ENCODE measurements around the gene DIP2C. TPM values are rescaled to one million over a fixed set of nuclear protein-coding genes. Genes with fewer than 3 reads are reported as not detected.

DIP2C gene
- polyA plus RNA-seq, 1 of the 3 experiments (the other 2 are of a cell fraction), result 8.7 TPM

DNA sequence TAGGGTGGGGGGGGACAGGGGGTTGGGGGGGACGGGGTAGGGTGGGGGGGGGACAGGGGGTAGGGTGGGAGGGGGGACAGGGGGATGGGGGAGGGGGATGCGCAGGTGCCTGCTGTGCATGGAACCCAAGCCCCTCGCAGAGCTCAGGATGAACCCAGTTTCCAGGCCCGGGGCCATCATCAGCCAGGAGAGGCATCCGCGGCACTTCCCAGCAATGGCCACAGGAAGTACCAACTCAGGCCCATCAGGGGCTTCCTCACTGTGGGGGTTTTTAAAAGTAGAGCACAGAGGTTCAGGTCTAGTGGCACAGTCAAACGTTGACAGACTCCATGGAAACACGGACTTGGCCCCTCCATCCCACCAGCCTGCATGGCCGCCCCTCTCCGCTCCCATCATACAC, 172.7 kb downstream of the DIP2C start:
- Histone ChIP-seq H3K27me3 (ENCODE audit: insufficient read depth) (no peaks in the 10 kb centered on the region), H3K4me3 (ENCODE audit: low read depth in 2 of 2, low read length in 1 of 2) (no peak overlapping the region), H3K9ac (no peak overlapping the region), H2AFZ (ENCODE audit: low read depth) (no peak overlapping the region), H3K4me2 (no peak overlapping the region), H3K79me2 (ENCODE audit: insufficient read depth) (peaks cover 20% of the 10 kb centered on the region; the same call in 1 of the 2 replicates), H3K36me3 (replicated peaks in 1 of 2; ENCODE audit: control insufficient read depth in 1 of 2, insufficient read depth in 2 of 2, low read length in 1 of 2) (no peaks in the 10 kb centered on the region), H3K9me2 (no peaks in the 10 kb centered on the region), H3F3A (replicated peaks; ENCODE audit: insufficient read depth) (peaks cover 11% of the 10 kb centered on the region), H3K9me3 (no peaks in the 10 kb centered on the region), H3K27ac (ENCODE audit: low read depth in 2 of 2, low read length in 1 of 2) (no peak overlapping the region), H3K4me1 (ENCODE audit: control insufficient read depth in 1 of 2, insufficient read depth in 2 of 2, low read depth in 1 of 2, low read length in 1 of 2) (peaks cover 0 to 23% of the 10 kb centered on the region in 2 experiments; a peak in 2 of 4 replicates), H4K20me1 (ENCODE audit: insufficient read depth) (peaks cover 54% of the 10 kb centered on the region)
- CTCF ChIA-PET, result interaction anchor here (0.8 to 0.9 kb wide), 2 partner anchors 167 to 269 kb away, joined by 3 read pairs; no protein-coding TSS in a partner anchor
- POLR2A ChIA-PET, result no interaction called here
- 76% methylated on average over 7 of the region's 10 CpGs for WGBS (ENCODE audit: low lambda C conversion rate)
- TF ChIP-seq CHD2 (IDR thresholded peaks at IDR 0.05; ENCODE audit: low read length, partially characterized antibody), result no peak
- TF ChIP-seq, protein P1, sequence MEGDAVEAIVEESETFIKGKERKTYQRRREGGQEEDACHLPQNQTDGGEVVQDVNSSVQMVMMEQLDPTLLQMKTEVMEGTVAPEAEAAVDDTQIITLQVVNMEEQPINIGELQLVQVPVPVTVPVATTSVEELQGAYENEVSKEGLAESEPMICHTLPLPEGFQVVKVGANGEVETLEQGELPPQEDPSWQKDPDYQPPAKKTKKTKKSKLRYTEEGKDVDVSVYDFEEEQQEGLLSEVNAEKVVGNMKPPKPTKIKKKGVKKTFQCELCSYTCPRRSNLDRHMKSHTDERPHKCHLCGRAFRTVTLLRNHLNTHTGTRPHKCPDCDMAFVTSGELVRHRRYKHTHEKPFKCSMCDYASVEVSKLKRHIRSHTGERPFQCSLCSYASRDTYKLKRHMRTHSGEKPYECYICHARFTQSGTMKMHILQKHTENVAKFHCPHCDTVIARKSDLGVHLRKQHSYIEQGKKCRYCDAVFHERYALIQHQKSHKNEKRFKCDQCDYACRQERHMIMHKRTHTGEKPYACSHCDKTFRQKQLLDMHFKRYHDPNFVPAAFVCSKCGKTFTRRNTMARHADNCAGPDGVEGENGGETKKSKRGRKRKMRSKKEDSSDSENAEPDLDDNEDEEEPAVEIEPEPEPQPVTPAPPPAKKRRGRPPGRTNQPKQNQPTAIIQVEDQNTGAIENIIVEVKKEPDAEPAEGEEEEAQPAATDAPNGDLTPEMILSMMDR (IDR thresholded peaks at IDR 0.05), result no peak
- TF ChIP-seq RFX5 (IDR thresholded peaks at IDR 0.05; ENCODE audit: low read length), result no peak
- no peak for TF ChIP-seq EP300 (IDR thresholded peaks at IDR 0.05; ENCODE audit: borderline replicate concordance in 1 of 2, low read depth in 1 of 2, low read length in 1 of 2)
- no peak for TF ChIP-seq POLR2AphosphoS5 (IDR thresholded peaks at IDR 0.05; ENCODE audit: low read depth, low read length)
- TF ChIP-seq YY1 (IDR thresholded peaks at IDR 0.05; ENCODE audit: low read depth), result no peak
- TF ChIP-seq MXI1 (IDR thresholded peaks at IDR 0.05; ENCODE audit: low read depth, low read length), result no peak
- TF ChIP-seq NRF1 (IDR thresholded peaks at IDR 0.05; ENCODE audit: low read depth, low read length), result no peak
- peak; percentile 57 for DNase-seq

DNA sequence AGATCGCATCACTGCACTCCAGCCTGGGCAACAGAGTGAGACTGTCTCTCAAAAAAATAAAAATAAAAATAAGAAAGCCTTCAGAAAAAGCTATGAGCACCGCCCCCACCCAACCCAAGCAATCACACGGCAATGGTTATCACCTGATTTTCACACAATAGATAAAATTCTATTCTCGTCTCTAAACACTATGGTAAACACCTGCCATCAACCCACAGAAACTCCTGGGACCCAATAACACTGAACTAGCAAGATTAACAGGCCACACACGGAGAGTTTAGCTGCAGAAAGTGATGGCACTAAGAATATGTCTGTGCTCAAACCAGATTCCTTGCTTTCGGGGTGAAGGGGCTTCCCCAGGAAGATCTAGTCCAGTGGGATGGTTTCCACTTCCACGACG, 173.8 kb downstream of the DIP2C start:
- WGBS (ENCODE audit: low lambda C conversion rate), result 84% methylated on average over 6 of the region's 8 CpGs
- Histone ChIP-seq H3K9me2 (no peaks in the 10 kb centered on the region), H3K4me2 (no peak overlapping the region), H4K20me1 (ENCODE audit: insufficient read depth) (peaks cover 46% of the 10 kb centered on the region), H3K4me3 (ENCODE audit: low read depth in 2 of 2, low read length in 1 of 2) (no peak overlapping the region), H3K79me2 (ENCODE audit: insufficient read depth) (peaks cover 25% of the 10 kb centered on the region; the same call in 1 of the 2 replicates), H3K9me3 (no peaks in the 10 kb centered on the region), H3K9ac (no peak overlapping the region), H3F3A (replicated peaks; ENCODE audit: insufficient read depth) (peaks cover 11% of the 10 kb centered on the region), H3K4me1 (ENCODE audit: control insufficient read depth in 1 of 2, insufficient read depth in 2 of 2, low read depth in 1 of 2, low read length in 1 of 2) (peaks cover 0 to 20% of the 10 kb centered on the region in 2 experiments; a peak in 1 of 4 replicates), H3K27me3 (ENCODE audit: insufficient read depth) (no peaks in the 10 kb centered on the region), H2AFZ (ENCODE audit: low read depth) (no peak overlapping the region), H3K36me3 (replicated peaks in 1 of 2; ENCODE audit: control insufficient read depth in 1 of 2, insufficient read depth in 2 of 2, low read length in 1 of 2) (no peaks in the 10 kb centered on the region), H3K27ac (ENCODE audit: low read depth in 2 of 2, low read length in 1 of 2) (no peak overlapping the region)
- DNase-seq, result no peak
- ChIA-PET CTCF (interaction anchor here (1.3 to 5.5 kb wide), 2 partner anchors 274 to 295 kb away, joined by 5 to 54 read pairs; no protein-coding TSS in a partner anchor), POLR2A (no interaction called here)
- TF ChIP-seq, protein P2, sequence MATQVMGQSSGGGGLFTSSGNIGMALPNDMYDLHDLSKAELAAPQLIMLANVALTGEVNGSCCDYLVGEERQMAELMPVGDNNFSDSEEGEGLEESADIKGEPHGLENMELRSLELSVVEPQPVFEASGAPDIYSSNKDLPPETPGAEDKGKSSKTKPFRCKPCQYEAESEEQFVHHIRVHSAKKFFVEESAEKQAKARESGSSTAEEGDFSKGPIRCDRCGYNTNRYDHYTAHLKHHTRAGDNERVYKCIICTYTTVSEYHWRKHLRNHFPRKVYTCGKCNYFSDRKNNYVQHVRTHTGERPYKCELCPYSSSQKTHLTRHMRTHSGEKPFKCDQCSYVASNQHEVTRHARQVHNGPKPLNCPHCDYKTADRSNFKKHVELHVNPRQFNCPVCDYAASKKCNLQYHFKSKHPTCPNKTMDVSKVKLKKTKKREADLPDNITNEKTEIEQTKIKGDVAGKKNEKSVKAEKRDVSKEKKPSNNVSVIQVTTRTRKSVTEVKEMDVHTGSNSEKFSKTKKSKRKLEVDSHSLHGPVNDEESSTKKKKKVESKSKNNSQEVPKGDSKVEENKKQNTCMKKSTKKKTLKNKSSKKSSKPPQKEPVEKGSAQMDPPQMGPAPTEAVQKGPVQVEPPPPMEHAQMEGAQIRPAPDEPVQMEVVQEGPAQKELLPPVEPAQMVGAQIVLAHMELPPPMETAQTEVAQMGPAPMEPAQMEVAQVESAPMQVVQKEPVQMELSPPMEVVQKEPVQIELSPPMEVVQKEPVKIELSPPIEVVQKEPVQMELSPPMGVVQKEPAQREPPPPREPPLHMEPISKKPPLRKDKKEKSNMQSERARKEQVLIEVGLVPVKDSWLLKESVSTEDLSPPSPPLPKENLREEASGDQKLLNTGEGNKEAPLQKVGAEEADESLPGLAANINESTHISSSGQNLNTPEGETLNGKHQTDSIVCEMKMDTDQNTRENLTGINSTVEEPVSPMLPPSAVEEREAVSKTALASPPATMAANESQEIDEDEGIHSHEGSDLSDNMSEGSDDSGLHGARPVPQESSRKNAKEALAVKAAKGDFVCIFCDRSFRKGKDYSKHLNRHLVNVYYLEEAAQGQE (IDR thresholded peaks at IDR 0.05; ENCODE audit: low read depth, low read length), result no peak
- TF ChIP-seq FOXM1 (IDR thresholded peaks at IDR 0.05; ENCODE audit: low read depth) (no peak), FOXJ3 (CRISPR knock-in tag; IDR thresholded peaks at IDR 0.05) (no peak), TEAD4 (IDR thresholded peaks at IDR 0.05; ENCODE audit: borderline replicate concordance, insufficient read depth) (no peak), RCOR1 (IDR thresholded peaks at IDR 0.05; ENCODE audit: low read length) (no peak), MXI1 (IDR thresholded peaks at IDR 0.05; ENCODE audit: low read depth, low read length) (no peak)
- TF ChIP-seq, protein P3, sequence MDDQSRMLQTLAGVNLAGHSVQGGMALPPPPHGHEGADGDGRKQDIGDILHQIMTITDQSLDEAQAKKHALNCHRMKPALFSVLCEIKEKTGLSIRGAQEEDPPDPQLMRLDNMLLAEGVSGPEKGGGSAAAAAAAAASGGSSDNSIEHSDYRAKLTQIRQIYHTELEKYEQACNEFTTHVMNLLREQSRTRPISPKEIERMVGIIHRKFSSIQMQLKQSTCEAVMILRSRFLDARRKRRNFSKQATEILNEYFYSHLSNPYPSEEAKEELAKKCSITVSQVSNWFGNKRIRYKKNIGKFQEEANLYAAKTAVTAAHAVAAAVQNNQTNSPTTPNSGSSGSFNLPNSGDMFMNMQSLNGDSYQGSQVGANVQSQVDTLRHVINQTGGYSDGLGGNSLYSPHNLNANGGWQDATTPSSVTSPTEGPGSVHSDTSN (IDR thresholded peaks at IDR 0.05), result no peak
- TF ChIP-seq, protein P4, sequence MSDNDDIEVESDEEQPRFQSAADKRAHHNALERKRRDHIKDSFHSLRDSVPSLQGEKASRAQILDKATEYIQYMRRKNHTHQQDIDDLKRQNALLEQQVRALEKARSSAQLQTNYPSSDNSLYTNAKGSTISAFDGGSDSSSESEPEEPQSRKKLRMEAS (IDR thresholded peaks at IDR 0.05; ENCODE audit: low read depth), result no peak
